Suprapubic skin (tissue), 4 donors: ENCODE measurements around the gene ZMYND10. TPM values are rescaled to one million over a fixed set of nuclear protein-coding genes. Genes with fewer than 3 reads are reported as not detected.

ENCODE experiments used
- DNase-seq, 2 donors: peaks; one replicate each; pipeline ENCODE4 v3.0.0-alpha.2; 2019; ENCODE audit warnings: low spot score in 2 of 2
- H3K27ac ChIP-seq: fragments of 200-600 bp; sonication (generic); one replicate; pipeline ENCODE4 v1.5.1; 2019
- H3K27me3 ChIP-seq: fragments of 200-600 bp; sonication (generic); one replicate; pipeline ENCODE4 v1.5.1; 2019
- H3K36me3 ChIP-seq: fragments of 200-600 bp; sonication (generic); one replicate; pipeline ENCODE4 v1.5.1; 2019
- H3K4me1 ChIP-seq: fragments of 200-600 bp; sonication (generic); one replicate; pipeline ENCODE4 v1.5.1; 2019
- H3K4me3 ChIP-seq: fragments of 200-600 bp; sonication (generic); one replicate; pipeline ENCODE4 v1.5.1; 2019; ENCODE audit warnings: mild to moderate bottlenecking
- H3K9me3 ChIP-seq: fragments of 200-600 bp; sonication (generic); one replicate; pipeline ENCODE4 v1.5.1; 2019
- CTCF ChIP-seq, 2 donors: fragments of 200-600 bp in 1 of 2; fragments of 450-650 bp in 1 of 2; sonication (generic) in 1 of 2; IDR thresholded peaks; one replicate each; pipeline ENCODE4 v1.5.1; 2016 to 2019; ENCODE audit warnings: antibody characterized with exemption in 2 of 2, mild to moderate bottlenecking in 1 of 2, moderate library complexity in 1 of 2
- EP300 ChIP-seq: sonication (generic); formaldehyde crosslinking; IDR thresholded peaks from one replicate; pipeline ENCODE4 v1.6.1; 2017; ENCODE audit warnings: antibody characterized with exemption
- POLR2A ChIP-seq, 2 donors: fragments of 450-650 bp; IDR thresholded peaks; one replicate each; pipeline ENCODE4 v1.6.1; 2017; ENCODE audit warnings: antibody characterized with exemption in 2 of 2, mild to moderate bottlenecking in 2 of 2, moderate library complexity in 2 of 2
- POLR2AphosphoS5 ChIP-seq, 3 donors: sonication (generic); formaldehyde crosslinking; IDR thresholded peaks; one replicate each; pipeline ENCODE4 v1.6.1; 2017; ENCODE audit warnings: antibody characterized with exemption in 3 of 3
- WGBS: methylation state at CpG from one replicate; pipeline ENCODE4 v1.1.5; 2018; 5-methylcytosine and 5-hydroxymethylcytosine counted together
- total RNA-seq, 4 donors: library from RNA; depleted of rRNA; stranded (reverse); fragments of >200 nt; gene quantifications; one replicate each; pipeline ENCODE4 v1.1.0, GENCODE V29; 2016

ZMYND10 gene
- total RNA-seq, 4 donors from 2014 or later: 1.6 to 4.7 (median 1.9) TPM; not detected in 1

GRCh38 chr3:50355829-50356552 lies 10.5 kb upstream of the ZMYND10 start:
- peaks cover 67% of the 10 kb centered on the region for H3K4me1 ChIP-seq
- H3K4me3 ChIP-seq: peak overlapping the region; percentile 97
- H3K36me3 ChIP-seq: peaks cover 38% of the 10 kb centered on the region
- no peaks in the 10 kb centered on the region for H3K9me3 ChIP-seq
- no peak for TF ChIP-seq CTCF (IDR thresholded peaks at IDR 0.05)
- TF ChIP-seq POLR2A (IDR thresholded peaks at IDR 0.05): no peak
- no peak for TF ChIP-seq EP300
- TF ChIP-seq POLR2AphosphoS5 (IDR thresholded peaks at IDR 0.05): no peak
- WGBS: 50% methylated on average over 5 of the region's 5 CpGs
- no peak overlapping the region for H3K27ac ChIP-seq
- H3K27me3 ChIP-seq: no peaks in the 10 kb centered on the region
- no peak for DNase-seq

GRCh38 chr3:50354850-50355249 lies 9.3 kb upstream of the ZMYND10 start:
- Histone ChIP-seq H3K27me3 (no peaks in the 10 kb centered on the region), H3K36me3 (peaks cover 38% of the 10 kb centered on the region), H3K4me1 (peaks cover 75% of the 10 kb centered on the region), H3K9me3 (no peaks in the 10 kb centered on the region), H3K4me3 (no peak overlapping the region), H3K27ac (no peak overlapping the region)
- no peak for DNase-seq
- no CpG with 5 or more reads among the region's 7 CpGs for WGBS
- TF ChIP-seq POLR2AphosphoS5 (IDR thresholded peaks at IDR 0.05) (no peak), POLR2A (IDR thresholded peaks at IDR 0.05) (no peak), CTCF (IDR thresholded peaks at IDR 0.05) (no peak), EP300 (no peak)

- peaks cover 38% of the 10 kb centered on the region for H3K36me3 ChIP-seq
- WGBS: 75% methylated on average over 5 of the region's 5 CpGs
These were observed 8.7 kb upstream of the ZMYND10 start for GRCh38 chr3:50354186-50354764.

GRCh38 chr3:50353245-50354004 lies 7.9 kb upstream of the ZMYND10 start:
- DNase-seq: no peak
- Histone ChIP-seq H3K4me1 (peaks cover 73% of the 10 kb centered on the region), H3K27me3 (no peaks in the 10 kb centered on the region), H3K4me3 (no peak overlapping the region), H3K27ac (no peak overlapping the region), H3K9me3 (no peaks in the 10 kb centered on the region), H3K36me3 (peaks cover 43% of the 10 kb centered on the region)
- 71% methylated on average over 8 of the region's 12 CpGs for WGBS
- TF ChIP-seq POLR2AphosphoS5 (IDR thresholded peaks at IDR 0.05): no peak
- TF ChIP-seq CTCF (IDR thresholded peaks at IDR 0.05): no peak

More at GRCh38 chr3:50354186-50354764, 8.7 kb upstream of the ZMYND10 start:
- Histone ChIP-seq H3K27ac (no peak overlapping the region), H3K4me3 (no peak overlapping the region), H3K27me3 (no peaks in the 10 kb centered on the region), H3K9me3 (no peaks in the 10 kb centered on the region), H3K4me1 (peaks cover 78% of the 10 kb centered on the region)
- no peak for TF ChIP-seq POLR2A (IDR thresholded peaks at IDR 0.05)
- TF ChIP-seq EP300: no peak
- no peak for TF ChIP-seq POLR2AphosphoS5 (IDR thresholded peaks at IDR 0.05)
- no peak for TF ChIP-seq CTCF (IDR thresholded peaks at IDR 0.05)
- DNase-seq: no peak

GRCh38 chr3:50352781-50353180 lies 7.2 kb upstream of the ZMYND10 start:
- H3K4me3 ChIP-seq: no peak overlapping the region
- no peak for DNase-seq
- H3K4me1 ChIP-seq: peaks cover 67% of the 10 kb centered on the region
- no peaks in the 10 kb centered on the region for H3K27me3 ChIP-seq
- peaks cover 48% of the 10 kb centered on the region for H3K36me3 ChIP-seq
- no peaks in the 10 kb centered on the region for H3K9me3 ChIP-seq
- no peak for TF ChIP-seq POLR2AphosphoS5 (IDR thresholded peaks at IDR 0.05)
- TF ChIP-seq CTCF (IDR thresholded peaks at IDR 0.05): peak in 1 of 2 donors; percentile 2
- 28% methylated on average over 2 of the region's 2 CpGs for WGBS
- H3K27ac ChIP-seq: no peak overlapping the region
